HG02884 (cell line): ENCODE measurements around the gene TCN1.
A peak's percentile ranks its signal among the peaks of the same experiment; 100 is the strongest.

Experiments used
- ATAC-seq: cut with Tn5 transposase; IDR thresholded peaks from one replicate; pipeline ENCODE4 v1.9.1; 2021; ENCODE audit warnings: mild to moderate bottlenecking, moderate library complexity; ENCODE audit not compliant: unreplicated experiment

Gene TCN1

GRCh38 chr11:59810189-59810910 is 55.9 kb downstream of the TCN1 start, which contains the start of gene MRPL16:
MRPL16 (minus strand) TSS chr11:59810778; CDS start chr11:59810658, 120 bp downstream.
- ATAC-seq, result peak; percentile 96

- ATAC-seq, result no peak
Observed at GRCh38 chr11:59807047-59807610, 59.2 kb downstream of the TCN1 start.

GRCh38 chr11:59804061-59804460 is 62.2 kb downstream of the TCN1 start:
- ATAC-seq, result no peak
